HG03066 (cell line): Measurements from ENCODE around the gene TMEM92.

ENCODE experiments used
- ATAC-seq: cut with Tn5 transposase; IDR thresholded peaks from one replicate; pipeline ENCODE4 v1.9.1; 2021; ENCODE audit warnings: low read depth; ENCODE audit not compliant: unreplicated experiment

TMEM92 gene

GRCh38 chr17:50274142-50274896, at the start of gene TMEM92:
Gene TMEM92, plus strand, starts transcription at chr17:50274466. Its CDS starts 36 bp downstream, at chr17:50274502.
- no peak for ATAC-seq

- no peak for ATAC-seq
These were observed 48.5 kb upstream of the TMEM92 start for GRCh38 chr17:50225701-50226240.

- ATAC-seq: no peak
These were observed 39.7 kb upstream of the TMEM92 start for GRCh38 chr17:50234581-50234980.

DNA sequence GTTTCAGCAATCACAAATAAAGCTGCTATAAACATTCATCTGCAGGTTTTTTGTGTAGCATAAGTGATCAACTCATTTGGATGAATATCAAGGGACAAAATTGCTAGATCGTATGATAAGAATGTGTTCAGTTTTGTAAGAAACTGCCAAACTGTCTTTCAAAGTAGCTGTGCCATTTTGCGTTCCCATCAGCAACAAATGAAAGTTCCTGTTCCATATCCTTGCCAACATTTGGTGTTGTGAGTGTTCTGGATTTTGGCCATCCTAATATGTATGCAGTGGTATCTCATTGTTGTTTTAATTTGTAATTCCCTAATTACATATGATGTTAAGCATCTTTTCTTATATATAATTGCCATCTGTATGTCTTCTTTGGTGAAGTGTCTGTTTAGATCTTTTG, 36.4 kb upstream of the TMEM92 start:
- ATAC-seq: no peak

DNA sequence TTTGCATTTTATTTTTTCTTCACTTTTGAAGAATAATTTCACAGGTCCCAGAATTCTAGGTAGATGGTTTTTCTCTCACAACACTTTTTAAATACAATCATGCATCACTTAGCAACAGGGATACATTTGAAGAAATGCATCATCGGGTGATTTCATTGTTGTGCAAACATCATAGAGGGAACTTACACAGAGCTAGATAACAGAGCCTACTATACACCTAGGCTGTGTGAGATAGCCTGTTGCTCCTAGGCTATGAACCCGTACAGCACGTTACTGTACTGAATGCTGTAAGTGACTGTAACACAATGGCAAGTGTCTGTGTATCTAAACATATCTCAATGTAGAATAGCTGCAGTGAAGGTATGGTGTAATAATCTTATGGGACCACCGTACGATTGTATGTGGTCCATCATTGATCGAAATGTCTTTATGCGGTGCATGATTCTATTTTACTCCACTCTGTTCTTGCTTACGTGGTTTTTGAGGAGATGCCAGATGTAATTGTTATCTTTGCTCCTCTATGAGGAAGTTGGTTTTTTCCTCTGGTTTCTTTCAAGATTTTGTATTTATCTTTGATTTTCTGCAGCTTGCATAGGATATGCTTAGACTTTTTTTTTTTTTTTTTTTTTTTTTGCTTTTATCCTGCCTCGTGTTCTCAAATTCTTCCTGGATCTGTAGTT, 35.5 kb upstream of the TMEM92 start:
- ATAC-seq: no peak

DNA sequence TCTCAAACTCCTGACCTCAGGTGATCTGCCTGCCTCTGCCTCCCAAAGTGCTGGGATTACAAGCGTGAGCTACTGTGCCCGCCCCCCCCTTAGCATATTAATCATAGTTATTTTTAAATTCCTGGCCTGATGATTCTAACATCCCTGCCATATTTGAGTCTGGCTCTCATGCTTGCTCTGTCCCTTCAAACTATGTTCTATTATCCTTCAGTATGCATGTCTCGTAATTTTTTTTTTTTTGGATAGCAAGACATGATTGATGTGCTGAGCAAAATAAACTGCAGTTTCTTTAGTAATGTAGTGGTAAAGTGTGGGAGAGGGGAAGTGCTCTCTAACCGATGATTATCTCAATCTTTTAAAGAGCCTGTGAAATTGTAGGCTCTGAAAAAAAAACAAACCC, 34.3 kb upstream of the TMEM92 start:
- ATAC-seq: no peak

- ATAC-seq: no peak
These were observed 33.4 kb upstream of the TMEM92 start for GRCh38 chr17:50240851-50241250.

GRCh38 chr17:50241431-50241830, 32.8 kb upstream of the TMEM92 start:
- no peak for ATAC-seq

DNA sequence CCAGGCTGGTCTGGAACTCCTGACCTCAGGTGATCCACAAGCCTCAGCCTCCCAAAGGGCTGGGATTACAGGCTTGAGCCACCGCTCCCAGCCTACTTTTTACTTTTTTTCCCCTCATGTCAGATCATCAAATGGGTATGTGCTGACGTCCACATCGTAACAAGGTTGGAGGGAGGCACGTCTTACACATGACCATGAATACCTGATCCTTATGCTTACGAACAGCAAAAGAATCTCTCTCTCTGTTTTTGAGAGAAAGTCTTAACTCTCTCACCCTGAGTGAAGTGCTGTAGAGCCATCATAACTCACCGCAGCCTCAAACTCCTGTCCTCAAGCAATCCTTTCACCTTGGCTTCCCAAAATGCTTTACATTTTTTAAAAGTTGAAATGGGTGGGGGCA, 29.5 kb upstream of the TMEM92 start:
- no peak for ATAC-seq

GRCh38 chr17:50248255-50248654, 26.0 kb upstream of the TMEM92 start:
- ATAC-seq: no peak

DNA sequence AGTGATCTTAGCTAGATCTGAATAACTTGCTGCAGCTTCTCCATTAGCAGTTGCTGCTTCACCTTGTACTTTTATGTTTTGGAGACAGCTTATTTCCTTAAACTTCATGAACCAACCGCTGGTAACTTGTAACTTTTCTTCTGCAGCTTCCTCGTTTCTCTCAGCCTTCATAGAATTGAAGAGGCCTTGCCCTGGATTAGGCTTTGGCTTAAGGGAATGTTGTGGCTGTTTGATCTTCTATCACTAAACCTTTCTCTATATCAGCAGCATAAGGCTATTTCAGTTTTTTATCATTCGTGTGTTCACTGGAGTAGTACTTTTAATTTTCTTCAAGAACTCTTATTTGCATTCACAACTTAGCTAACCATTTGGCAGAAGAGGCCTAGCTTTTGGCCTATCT, 21.5 kb upstream of the TMEM92 start:
- ATAC-seq: no peak

- no peak for ATAC-seq
These were observed 18.3 kb upstream of the TMEM92 start for GRCh38 chr17:50255766-50256635.

DNA sequence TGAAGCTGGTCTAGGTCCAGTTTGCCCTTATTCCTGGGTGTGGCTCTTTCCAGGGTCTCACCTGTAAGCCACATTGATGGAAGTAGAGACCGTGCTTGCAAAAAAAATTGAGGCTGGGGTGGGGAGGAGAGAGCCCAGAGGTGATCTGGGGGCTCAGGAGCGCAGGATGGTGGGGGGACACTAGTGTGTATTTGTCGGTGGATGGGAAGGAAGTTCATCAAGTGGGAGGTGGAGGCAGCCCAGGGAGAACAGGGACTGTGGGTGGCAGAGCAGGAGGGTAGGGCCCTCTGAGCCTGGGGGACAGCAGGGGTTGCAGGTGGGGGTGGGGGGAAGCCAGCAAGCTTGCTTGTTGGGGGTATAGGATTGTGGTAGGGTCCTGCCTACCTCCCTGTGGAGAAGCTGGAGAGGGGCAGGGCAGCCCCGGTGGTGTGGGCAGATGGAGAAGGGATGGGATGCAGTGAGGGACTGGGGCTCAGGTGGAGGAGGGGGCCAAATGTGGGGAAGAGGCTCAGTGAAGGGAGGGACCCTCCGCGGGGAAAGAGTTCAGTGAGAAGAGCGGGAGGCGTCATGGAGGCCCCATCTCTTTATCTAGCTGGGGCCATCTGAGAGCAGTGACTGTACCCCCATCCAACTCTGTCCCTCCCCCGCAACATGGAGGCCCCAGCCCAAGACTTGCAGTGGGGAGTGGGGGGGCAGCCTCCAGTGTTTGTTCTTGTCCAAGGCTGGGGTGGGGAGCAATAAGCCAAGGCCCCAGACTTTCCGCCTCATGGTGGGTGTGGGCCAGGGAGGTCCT, 17.2 kb upstream of the TMEM92 start:
- ATAC-seq: no peak

GRCh38 chr17:50257676-50258224, 16.5 kb upstream of the TMEM92 start:
- ATAC-seq: no peak

DNA sequence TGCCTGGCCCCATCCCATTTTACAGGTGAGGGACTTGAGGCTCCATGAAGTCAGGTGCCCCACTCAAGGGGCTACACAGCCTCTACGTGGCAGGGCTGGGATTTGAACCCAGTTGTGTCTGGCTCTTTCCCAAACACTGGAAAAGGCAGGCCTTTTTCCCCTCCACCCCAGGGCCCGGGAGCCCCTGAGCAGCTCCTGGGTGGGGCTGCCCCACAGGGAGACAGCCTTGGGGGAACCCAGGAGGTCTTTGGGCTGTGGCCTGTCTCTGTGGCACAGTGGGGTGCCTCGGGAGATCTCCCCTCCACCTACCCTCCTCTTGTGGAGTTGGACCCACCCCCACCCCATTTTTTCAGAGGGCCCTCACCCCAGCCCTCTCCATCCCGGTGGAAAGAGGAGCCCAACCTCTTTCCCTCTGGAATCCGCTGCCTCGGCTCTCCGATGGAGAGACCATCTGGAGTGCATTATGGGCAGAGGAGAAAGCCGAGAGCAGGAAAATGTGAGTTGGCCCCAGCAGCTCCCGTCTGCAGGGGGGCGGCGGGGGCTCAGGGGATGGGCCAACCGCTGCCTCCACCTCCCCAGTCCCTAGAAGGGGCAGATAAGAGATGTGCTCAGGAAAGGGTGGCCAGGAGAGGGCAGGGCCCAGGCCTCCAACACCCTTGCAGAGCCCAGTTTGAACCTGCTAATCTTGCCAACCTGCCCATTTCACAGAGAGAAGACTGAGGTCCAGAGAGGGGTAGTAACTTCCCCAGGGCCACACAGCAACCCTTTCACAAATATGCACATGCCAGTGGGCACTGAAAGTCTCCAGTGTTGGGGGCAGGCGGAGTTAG, 15.4 kb upstream of the TMEM92 start:
- ATAC-seq: no peak

DNA sequence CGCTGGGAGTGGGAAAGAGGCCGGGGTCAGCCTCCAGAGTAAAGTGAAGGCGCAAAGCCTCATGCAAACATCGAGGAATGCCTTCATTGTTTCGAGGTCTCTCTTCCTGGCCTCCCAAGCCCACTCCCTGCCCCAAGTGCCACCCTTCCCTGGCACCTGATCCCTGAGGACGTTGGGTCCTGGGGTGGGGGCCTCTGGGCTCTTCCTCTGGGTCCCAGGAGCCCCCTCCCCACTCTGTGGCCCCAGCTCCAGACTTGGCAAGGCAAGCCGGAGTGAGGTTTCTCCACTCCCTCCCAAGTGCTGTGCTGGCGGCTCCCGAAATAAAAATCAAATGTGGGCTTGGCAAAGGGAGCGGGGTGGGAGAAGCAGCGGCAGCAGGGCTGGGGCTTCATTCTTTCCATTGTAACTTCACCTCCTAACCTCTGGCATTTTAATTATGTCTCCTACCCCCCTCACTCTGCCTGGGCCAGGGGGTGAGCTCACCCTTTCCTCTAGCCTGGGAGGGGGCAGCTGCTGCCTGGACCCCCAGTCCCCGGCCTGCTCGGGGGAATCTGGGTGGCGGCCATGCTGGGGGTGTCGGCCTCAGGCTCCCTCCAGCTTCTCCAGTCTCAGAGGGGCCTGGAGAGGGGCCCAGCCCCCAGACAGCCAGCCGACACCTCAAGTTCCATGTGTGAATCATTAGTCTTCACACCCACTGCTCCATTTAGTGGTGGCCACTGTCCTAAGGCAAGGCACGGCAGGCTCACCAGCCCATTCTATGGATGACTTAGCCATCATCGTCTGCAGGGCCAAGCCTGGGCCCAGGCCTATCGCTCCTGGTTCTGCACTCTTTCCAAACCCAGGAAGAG, 14.6 kb upstream of the TMEM92 start:
- no peak for ATAC-seq

DNA sequence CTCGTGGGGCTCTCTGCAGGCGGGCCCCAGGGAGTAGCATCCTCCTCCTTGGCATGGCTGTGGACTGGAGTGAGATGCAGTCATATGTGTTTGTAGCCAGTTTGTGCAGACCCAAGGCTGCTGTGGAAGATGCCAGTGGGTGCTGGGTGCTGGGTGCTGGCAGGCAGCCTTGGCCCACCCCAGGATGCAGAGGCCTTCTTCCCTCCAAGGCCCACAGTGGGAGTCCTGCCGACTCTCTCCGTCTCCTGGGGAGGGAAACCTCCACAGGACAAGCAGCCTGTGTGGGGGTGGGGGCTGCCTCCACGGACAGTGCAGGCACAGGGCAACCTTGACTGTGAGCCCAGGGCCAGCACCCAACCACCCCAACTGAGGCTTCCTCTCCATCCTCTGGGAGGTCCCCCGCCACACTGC, 13.8 kb upstream of the TMEM92 start:
- ATAC-seq: no peak
